ENCODE results near the gene PIAS3.
"Not testable (repeated sequence)": the region's sequence is repeated elsewhere in the genome, so short reads cannot be mapped to it uniquely, and the experiment has no call there.

The PIAS3 gene

DNA sequence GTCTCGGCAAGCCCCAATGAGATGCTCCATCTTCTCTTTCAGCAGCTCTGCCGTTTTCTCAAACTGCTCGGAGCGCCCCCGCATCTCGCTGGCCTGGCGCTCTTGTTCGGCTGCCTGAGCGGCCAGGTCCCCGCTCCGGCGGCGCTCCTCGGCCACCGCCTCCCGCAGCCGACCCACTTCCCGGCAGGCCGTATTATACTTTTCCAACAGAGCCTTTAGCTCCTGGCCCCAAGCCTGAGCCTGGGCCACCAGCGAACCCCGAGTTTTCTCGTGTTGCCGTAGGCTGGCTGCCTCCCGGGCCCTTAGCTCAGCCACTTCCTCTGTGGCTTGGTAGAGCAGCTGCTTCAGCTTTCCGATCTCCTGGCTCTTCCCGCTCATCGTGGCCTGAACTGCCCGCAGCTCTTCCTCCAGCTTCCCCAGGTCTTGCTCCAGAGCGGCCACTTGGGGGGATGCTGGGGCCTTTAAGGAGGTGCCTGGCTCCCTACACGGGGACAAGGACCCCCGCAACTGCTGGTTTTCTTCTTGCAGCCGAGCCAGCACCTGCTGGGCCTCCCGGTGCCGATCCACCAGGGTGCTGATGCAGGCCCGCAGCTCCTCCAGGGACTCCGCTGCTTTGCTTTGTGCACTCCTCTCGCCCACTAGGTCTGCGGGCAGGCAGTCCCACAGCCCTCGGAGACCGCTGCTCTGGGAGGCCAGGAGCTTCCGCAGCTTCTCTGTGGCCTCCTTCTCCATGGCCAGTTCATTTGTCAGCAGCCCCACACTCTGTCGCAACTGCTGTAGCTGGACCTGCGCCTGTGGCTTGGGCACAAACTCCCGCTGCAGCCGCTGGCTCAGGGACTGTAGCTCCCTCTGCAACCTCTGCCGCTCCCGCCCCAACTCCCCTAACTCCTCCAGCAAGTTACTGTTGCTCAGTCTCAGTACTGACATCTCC is 13.4 kb upstream of the PIAS3 start:
- DNase-seq: no peak

DNA sequence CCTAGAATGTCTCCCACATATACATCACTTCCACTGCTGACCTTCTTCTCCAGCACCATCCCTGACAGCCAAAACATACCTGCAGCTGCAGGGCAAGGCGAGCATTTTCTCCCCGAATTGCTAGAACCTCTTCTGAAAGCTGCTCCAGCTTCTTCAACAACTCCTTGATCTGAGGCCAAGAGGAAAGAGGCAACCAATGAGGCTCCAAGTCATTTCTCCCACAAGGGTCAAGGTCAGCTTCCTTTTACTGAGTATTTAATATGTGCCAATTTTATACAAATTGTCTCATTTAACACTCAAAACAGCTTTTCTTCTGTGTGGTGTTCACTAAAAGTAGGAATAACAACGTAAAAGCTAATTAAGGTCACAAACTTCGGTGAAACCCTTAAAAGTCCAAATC is 9.4 kb upstream of the PIAS3 start:
- DNase-seq: no peak

DNA sequence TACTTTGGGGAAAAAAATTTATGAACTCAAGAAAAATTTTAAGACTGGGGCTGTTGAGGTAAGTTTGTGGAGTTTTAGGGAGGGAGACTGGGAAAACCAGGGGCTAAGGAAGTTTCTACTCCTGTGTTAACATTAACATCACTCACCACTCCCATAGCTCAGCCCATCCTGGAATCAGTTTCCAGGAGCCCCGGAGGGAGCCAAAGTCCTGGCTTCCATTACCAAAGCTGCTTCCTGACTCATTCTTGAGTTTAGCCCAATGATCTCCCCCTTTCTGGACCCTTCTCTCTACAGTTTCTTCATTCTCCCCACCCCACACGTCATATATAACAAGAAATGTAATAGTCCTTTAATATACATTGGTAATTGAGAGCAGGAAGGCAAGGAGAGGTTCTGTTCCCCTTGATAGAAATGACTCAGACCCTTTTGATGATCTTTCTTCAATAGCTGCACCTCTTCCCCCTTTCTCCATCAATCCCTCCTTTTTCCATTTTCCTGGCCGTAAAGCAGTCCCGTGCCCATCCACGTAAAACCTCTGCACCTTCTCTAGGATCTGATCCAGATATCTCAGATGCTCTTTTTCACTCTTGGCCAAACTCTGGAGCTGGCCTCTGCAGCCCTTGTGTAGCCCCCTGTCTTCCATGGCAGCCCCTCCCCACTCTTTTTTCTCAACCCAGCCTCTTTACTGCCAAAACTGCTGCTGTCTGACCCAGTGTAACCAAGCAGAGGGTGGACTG is 4.6 kb upstream of the PIAS3 start:
- DNase-seq: no peak

DNA sequence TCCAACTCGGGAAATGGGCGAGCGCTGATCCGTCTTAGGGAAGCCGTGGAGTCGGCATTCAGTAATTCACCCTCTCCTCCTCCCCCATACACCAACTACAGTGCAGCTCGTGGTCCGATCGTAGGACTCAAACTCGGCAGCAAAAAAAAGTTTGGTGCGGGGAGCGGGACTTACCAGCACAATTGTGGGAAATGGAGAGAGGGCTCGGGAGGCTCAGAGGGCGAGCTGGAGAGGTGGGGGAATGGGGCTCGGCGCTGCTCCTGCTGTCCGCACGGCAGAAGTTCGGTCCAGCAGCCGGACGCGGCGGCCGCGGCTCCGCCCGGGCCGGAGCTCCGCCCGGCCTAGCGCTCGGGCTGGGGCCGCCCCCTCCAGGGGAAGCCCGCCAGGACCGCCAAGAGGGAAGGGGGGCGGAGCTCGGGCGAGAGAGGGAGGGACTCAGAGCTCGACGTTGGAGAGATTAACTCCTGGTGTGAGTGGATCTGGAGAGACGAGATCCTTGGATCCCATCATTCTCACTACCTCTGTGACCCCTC is 676 bp upstream of the PIAS3 start:
- peak; percentile 71 for DNase-seq

DNA sequence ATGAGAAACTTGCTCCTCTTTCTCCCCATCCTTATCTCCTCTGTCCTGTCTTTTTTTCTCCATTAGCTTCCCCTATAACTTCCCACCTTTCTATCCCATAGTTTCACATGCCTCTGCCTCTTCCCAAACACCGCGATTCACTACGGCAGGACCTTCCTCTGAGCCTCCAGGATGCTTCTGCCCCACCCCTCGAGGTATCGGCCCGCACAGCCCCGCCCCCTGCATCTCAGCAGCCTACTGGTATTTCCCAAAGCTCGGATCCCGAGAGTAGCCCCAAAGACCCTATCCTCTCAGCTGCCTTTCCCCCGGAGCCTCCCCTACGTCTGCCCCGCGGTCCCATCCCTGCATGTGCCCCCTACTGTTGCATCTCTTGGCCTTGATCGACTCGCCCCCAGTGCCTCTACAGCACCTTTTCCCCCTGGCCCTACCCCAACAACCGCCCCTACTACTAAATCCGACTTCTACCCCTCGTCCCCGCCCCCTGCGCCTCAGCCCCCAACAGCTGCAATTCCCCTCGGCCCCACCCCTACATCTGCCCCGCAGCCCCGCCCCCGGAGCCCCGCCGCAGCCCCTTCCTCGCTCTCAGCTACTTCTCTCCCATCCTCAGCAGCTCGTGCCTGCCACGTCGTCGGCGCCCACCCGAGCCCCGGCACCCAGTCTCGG is 512 bp downstream of the PIAS3 start:
- no peak for DNase-seq

DNA sequence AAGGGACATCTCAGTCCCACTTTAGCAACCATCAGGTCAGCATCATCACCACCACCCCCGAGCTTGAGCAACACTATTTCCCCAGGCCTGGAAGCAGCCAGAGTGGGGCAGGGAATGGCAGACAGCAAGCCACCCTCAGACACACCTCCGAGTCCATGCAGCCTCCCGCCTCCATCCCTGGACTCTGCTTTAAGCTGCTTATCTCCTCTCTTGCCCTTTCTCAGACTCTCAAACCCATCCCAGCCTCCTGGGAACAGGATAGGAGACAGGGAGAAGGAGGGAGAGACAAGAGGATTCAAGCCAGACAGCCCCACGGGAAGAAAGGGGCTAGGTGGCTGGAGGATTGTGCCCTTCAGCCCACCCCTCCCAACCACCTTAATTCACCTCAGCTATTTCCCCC is 1.7 kb downstream of the PIAS3 start:
- DNase-seq: no peak

DNA sequence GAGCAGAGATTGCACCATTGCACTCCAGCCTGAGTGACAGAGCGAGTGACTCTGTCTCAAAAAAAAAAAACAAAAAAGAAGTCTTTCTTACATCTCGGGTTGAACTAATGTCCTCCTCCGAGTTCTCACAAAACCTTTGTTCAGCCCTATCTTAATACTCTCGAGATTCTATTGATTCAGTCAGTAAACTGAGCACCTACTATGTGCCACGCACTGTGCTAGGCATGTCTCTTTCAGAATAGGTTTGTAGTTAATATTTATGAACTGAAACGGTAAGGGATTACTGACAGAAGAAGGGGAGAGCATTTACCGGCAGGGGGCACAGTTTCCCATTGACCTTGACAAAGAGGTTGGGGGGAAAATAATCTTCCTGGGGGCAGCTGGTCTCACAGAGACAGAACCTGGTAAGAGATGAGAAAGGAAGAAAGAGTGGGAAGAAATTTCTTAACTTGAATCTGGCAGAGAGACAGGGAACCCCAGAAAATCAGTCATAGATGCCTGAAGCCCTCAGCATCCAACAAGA is 3.4 kb downstream of the PIAS3 start:
- DNase-seq: no peak

DNA sequence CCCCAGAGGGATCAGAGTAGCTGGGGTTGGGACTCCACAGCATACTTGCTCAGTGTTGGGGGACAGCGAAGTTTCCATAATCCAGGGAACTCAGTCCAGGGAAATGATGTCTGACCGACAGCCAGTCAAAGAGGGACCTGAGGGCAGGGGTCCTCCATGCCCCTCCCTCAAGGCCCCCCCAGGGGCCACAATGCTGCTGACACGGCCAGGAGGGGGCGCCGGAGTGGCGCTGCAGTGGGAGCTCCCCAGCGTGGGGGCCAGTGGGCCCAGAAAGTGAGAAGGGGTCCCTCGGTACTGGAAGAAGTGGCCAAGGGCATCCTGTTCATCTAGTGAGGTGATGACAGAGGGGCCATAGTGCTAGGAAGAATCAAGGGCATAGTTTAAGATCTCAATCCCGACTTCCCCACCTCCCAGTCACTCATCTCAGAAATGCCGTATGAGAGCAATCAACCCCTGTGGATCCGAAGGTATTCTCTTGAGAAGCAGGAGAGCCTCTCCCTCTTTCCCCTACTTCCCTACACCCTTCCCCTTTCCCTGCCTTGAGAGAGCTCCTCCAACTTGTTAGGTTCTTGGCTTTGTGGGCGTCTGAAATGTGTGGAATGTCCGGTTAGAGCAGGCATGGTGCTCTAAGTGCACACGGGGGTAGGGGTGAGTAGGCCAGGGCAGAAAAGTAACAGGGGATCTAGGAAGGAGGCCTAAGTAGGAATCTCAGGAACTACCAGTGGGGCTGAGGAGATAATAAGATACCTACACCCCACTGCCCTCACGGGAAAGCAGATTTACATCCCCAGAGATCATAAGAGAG is 9.3 kb downstream of the PIAS3 start:
- no peak for DNase-seq

DNA sequence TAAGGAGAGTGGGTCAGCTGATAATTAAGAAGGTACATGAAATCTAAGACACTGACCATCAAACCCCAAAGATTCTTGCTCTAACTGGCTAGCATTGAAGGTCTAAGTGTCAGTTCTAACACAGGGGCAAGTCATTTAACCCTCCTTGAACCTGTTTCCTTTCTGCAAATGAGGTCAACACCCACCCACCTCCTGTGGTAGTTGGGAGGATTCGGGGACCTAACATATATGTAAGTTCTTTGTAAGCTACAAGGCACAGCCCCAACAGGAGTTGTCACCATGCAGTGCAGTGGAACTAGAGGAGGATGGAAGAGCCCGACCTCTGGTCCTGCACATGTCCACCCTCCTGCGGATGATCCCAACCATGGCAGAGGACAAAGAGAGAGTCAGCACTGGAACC is 11.1 kb downstream of the PIAS3 start:
- DNase-seq: no peak

DNA sequence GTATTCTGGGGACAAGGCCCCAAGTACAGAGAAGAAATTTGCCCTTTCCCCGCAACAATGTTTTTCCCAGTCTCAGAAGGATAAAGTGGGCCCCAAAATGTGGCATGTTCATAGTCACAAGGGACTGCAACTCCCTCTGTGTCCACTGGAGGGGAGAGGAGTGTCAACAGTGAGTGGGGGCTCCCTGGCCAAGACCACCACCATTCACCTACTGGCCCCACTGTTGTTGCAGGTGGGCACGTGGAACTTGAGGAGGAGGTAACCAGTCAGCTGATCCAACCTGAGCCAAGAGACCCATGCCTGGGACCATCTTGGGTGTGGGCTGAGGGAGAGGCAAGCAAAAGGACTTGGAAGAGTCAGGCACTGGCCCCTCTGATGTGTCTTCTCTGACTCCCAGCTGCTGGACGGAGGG is 12.7 kb downstream of the PIAS3 start:
- no peak for DNase-seq

DNA sequence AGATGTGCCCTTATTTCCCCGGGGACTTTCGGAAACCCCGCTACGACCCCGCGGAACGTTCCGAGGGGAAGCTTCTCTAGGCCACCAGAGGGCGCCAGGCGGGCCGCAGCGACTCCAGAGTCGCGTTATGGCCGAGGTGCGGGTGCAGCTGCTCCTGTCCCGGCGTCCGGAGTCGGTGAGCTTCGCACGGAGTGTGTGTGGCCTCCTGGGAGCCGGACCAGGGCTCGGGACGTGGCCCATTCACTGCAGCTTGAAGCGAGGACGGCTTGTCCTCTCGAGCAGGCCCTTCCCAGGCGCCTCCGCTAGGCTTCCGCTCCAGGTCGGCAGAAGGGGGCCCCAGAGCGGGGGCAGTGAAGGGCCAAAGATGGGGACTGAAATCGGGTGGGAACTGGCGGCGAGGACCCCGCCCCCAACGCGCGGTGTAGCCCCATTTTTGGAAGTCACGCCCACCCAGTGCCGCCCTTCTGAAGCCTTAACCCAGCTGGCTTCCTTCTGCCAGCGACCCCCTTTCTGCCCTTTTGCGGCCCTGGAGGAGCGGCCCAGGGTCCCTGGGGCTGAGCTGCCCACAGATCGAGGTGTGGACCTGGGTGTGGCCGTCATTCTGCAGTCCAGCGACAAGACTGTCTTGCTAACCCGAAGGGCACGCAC is 13.2 kb downstream of the PIAS3 start, which contains the start of gene NUDT17:
NUDT17 (plus strand) TSS at position 117 of the 648 bp plus-strand sequence; CDS start at position 128, 11 bp downstream.
- DNase-seq: peak; percentile 59

DNA sequence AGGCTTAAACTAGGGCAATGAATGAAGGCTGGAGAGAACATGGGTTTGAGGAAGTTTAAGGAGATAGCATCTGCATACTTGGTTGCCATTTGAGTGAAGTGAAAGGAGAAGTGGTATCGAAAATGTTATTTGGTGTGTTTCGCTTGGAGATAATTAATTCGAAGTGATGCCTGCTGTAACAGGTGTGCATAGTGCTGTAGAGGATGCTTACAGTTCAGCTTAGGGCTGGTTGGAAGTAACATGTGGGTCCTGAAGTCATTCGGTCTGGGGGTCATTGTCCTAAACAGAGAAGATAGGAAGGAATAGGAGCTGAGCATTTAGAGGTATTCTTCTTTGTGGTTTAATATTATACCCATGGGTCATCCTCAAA is 13.8 kb downstream of the PIAS3 start:
- no peak for DNase-seq

DNA sequence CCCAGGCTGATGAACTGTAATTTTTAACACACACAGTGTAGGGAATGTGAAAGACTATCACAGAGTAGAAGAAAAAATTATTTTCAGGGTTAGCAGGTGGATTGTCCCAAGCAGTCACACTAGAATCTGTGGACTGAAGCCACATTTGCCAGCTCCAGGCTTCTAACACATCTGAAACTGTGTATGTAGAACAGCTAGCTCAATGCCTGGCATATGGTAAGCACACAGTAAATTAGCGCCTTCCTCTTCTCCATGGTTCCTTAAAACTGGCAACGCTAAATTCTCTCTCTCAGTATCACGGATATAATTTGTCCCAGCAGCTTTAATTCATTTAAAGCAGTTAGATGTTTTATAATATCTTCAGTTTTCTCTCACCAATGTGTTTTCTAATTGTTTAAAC is 15.8 kb downstream of the PIAS3 start:
- DNase-seq: no peak

DNA sequence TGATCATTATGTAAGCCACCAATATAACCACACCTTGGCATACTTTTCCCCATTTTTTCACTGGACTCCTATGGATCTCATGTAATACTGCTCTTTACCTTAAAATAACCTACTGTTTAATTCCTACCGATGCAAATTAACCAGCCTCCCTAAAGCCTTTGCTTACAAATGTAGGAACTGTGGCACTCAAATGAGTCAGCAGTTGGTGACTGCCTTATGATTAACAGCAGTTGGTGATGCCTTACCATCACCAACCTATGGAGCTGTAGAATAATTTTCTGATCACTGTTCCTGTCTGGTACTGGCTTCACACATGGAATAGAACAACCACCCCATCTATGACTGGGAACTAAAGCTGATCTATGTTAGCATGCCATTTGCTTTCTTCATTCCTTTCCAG is 21.2 kb downstream of the PIAS3 start:
- no peak for DNase-seq

DNA sequence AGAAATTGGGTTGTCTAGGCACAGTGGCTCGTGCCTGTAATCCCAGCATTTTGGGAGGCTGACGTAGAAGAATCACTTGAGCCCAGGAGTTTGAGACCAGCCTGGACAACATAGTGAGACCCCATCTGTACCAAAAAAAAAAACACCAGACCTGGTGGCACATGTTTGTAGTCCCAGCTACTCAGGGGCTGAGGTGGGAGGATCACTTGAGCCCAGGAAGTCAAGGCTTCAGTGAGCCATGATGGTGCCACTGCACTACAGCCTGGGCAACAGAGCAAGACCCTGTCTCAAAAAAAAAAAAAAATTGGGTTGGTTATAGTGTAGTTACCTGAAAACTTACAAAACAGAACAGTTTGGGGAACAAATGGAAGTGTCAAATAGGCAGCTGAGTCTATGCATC is 28.1 kb downstream of the PIAS3 start:
- not testable (repeated sequence) for DNase-seq

DNA sequence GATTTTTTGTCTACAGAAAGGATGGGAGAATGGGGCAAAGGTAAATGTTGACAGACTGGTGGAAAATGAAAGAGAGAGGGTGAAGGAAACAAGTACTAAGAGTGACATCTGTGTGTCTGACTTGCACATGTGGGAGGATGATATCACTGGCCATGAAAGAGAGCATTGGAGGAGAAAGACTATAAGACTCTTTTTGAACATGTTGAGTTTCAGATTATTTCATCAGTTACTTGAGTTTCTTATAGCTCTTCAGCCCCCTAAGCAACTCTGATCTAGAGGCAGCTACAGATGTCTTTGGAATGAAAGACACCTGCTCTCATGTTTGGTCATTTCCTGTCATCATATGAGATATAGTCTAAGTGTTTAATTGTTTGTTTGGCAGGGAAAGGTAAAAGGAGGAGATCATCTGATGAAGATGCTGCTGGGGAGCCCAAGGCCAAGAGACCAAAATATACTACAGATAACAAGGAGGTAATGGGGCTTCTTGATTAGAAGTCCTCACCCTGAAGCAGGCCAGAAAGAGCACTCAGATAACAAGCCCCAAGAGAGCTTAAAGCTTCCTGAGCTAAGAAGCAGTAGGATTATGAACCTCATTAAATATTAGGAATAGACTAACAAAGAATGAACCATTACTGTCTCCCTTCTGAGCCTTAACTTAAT is 30.4 kb downstream of the PIAS3 start:
- DNase-seq: no peak

DNA sequence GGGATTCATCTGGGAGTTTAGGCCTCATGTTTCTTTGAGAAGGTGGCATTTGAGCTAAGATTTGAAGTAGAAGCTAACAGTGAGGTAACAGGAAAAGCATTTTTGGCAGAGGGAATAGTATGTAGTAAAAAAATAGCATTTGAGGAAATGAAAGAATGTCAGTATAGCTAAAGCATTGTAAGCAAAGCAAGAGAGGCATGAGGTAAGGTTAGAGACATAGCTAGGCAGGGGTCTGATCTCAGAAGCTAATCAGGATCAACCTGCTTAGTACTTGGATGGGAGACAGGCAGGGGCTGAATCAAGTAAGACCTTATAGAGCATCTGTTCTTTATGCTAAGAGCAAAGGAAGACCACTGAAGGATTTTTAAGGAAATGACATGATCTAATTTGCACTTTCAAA is 30.9 kb downstream of the PIAS3 start:
- DNase-seq: no peak

DNA sequence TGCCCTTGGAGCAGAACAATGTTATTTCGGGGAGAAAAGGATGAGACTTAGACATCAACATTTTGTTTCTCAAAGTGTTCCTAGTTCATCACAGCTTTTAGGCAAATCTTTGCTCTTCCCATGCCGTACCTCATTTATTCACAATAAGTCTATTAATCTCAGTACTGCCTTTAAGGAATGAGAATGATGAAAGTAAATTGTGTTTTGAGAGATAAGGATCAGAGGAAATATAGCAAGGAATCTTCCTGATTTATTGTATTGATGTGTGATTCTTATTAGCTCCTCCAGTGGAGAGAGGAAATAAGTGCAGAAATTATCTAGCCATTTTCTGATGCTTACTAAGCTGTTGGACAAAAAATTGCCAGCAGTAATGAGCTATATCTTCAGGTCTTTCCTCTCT is 32.9 kb downstream of the PIAS3 start:
- DNase-seq: no peak

DNA sequence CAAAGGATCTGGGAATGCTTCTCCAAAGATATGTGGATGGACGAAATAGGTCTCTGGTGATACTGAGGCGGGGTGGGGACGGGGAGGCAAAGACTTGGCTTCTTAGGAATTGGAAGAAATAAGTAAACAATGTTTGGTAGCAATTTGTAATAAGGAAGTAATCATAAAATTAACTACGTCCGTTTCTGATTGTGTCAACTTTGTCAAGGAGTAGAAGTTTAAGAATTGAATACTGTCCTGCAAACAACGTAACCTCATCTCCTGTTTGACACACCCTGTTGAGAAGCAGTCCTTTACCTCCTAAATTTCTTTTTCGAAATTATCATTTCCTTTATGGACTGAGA is 34.4 kb downstream of the PIAS3 start:
- no peak for DNase-seq

DNA sequence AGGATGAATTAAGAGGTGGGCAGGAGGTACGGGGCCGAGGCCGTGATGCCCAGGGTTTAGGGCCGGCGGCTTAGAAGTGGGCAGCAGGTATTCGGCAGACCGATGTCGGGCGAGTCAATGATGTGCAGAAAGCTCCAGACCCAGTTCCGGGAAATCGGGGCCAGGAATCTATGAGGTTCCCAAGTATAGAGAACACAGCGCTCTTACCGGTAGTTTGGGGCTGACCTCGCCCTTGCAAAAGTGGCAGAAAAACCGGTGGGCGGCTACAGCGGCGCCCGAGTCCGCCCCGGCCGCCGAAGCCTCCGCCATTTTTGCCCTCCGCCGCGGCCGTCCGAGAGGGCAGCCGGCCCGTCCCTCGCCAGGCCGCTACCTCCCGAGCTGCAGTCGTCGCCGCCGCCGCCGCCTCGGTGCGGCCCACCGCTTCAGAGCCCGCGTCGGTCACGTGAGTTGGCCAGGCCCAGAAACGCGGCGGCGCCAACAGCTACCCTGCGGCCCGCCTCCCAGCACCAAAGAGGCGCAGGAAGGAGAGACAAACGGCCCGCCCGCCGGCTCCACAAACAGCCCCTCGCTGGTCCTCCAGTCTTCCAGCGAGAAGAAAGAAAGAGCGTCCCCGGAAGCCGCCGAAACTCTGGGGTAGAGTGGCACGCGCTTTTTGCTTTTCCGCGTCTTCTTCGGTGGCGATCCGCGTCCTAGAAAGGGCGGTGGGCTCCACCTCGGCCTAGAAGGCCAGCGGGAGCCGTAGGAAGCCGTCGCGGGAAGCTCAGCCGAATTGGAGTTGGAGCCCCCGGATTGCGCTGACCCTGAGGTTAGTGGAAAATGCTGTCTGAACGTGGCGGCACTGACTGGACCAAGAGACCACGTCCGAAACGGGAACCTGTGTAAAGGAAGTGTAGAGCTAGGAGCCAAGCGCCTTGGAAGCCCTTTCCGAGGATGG is 35.0 kb downstream of the PIAS3 start, which contains the start of the genes POLR3C and RNF115:
POLR3C (plus strand) TSS at position 636 of the 934 bp plus-strand sequence. CDS start 1,577 bp downstream, outside the sequence.
RNF115 (minus strand) TSS at position 531 of the 934 bp plus-strand sequence; CDS start at position 309, 222 bp downstream.
- DNase-seq: peak; percentile 93
